Adrenal gland (tissue), 5 donors: ENCODE results near the gene PLXNA4.

Experiments
- POLR2A ChIP-seq, 2 donors: fragments of 450-650 bp; IDR thresholded peaks; one replicate each; pipeline ENCODE4 v1.6.1; 2017; ENCODE audit warnings: antibody characterized with exemption in 2 of 2, mild to moderate bottlenecking in 2 of 2, moderate library complexity in 1 of 2
- TF ChIP-seq, protein P1 (sequence below), 6 experiments: fragments of 450-650 bp in 4 of 6; fragments of 200-600 bp in 2 of 6; sonication (generic) in 1 of 6; IDR thresholded peaks; 1 replicate in 5 of 6; 2 replicates in 1 of 6; pipeline versions ENCODE4 v1.5.1 to v1.8.0; 2016 to 2021; ENCODE audit warnings: antibody characterized with exemption in 6 of 6, mild to moderate bottlenecking in 2 of 6, moderate library complexity in 1 of 6
- donor health status: DM: no; HTN: no; CAD: no.

DNA sequence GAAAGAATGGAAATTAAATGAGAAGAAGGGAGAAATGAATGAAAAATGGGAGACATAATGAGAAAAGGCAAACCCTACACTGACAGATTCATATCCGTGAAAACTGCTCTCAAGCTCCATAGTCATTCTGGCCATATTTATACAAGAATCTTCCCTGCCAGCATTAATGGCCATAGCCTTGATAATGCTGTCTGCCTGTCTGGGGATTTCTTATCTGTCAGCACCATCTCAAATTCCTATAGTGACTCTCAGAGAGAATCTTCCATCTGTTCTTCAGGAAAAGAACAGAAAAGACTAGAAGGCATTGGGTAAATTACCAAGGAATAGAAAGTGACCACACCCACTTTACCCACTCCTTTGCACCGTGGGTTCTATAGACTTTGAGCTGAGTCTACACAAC is 295.9 kb downstream of the PLXNA4 start:
- TF ChIP-seq, protein P1, sequence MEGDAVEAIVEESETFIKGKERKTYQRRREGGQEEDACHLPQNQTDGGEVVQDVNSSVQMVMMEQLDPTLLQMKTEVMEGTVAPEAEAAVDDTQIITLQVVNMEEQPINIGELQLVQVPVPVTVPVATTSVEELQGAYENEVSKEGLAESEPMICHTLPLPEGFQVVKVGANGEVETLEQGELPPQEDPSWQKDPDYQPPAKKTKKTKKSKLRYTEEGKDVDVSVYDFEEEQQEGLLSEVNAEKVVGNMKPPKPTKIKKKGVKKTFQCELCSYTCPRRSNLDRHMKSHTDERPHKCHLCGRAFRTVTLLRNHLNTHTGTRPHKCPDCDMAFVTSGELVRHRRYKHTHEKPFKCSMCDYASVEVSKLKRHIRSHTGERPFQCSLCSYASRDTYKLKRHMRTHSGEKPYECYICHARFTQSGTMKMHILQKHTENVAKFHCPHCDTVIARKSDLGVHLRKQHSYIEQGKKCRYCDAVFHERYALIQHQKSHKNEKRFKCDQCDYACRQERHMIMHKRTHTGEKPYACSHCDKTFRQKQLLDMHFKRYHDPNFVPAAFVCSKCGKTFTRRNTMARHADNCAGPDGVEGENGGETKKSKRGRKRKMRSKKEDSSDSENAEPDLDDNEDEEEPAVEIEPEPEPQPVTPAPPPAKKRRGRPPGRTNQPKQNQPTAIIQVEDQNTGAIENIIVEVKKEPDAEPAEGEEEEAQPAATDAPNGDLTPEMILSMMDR (IDR thresholded peaks at IDR 0.05) = no peak
- TF ChIP-seq POLR2A (IDR thresholded peaks at IDR 0.05) = no peak
